H9 (cell line): ENCODE data around the gene MAD1L1. TPM values are rescaled to one million over a fixed set of nuclear protein-coding genes. Genes with fewer than 3 reads are reported as not detected.

Source experiments
- DNase-seq: peaks from one replicate; pipeline ENCODE4 v3.0.0-alpha.2; 2017
- H2AFZ ChIP-seq: one replicate; pipeline ENCODE4 v1.6.1; 2013; ENCODE audit warnings: mild to moderate bottlenecking, low read length, control low read depth, moderate library complexity
- H2AK5ac ChIP-seq: 2 replicates; pipeline ENCODE4 v1.6.1; 2013; ENCODE audit warnings: low read length, control low read depth, mixed read lengths; ENCODE audit not compliant: insufficient read length
- H2BK120ac ChIP-seq: one replicate; pipeline ENCODE4 v1.6.1; 2013; ENCODE audit warnings: low read depth, mild to moderate bottlenecking, low read length, control low read depth, inconsistent platforms; ENCODE audit not compliant: poor library complexity, severe bottlenecking
- H2BK12ac ChIP-seq: 2 replicates; pipeline ENCODE4 v1.6.1; 2013; ENCODE audit warnings: low read length, control low read depth, mixed read lengths, low read depth; ENCODE audit not compliant: insufficient read length
- H2BK15ac ChIP-seq: 2 replicates; pipeline ENCODE4 v1.6.1; 2013; ENCODE audit warnings: low read depth, low read length, control low read depth
- H2BK20ac ChIP-seq: one replicate; pipeline ENCODE4 v1.6.1; 2013; ENCODE audit warnings: low read depth, mild to moderate bottlenecking, low read length, control low read depth, inconsistent platforms; ENCODE audit not compliant: poor library complexity, severe bottlenecking
- H2BK5ac ChIP-seq: 2 replicates; pipeline ENCODE4 v1.6.1; 2013; ENCODE audit warnings: low read length, control low read depth, mixed read lengths; ENCODE audit not compliant: insufficient read length
- H3K14ac ChIP-seq: 2 replicates; pipeline ENCODE4 v1.6.1; 2013; ENCODE audit warnings: low read length, control low read depth; ENCODE audit not compliant: insufficient read depth
- H3K18ac ChIP-seq: 2 replicates; pipeline ENCODE4 v1.6.1; 2013; ENCODE audit warnings: low read depth, mild to moderate bottlenecking, mixed read lengths, low read length, control low read depth; ENCODE audit not compliant: insufficient read length
- H3K23ac ChIP-seq: 2 replicates; pipeline ENCODE4 v1.6.1; 2013; ENCODE audit warnings: low read length, control low read depth, mixed read lengths, low read depth; ENCODE audit not compliant: insufficient read length
- H3K23me2 ChIP-seq: 2 replicates; pipeline ENCODE4 v1.6.1; 2013; ENCODE audit warnings: low read depth, mild to moderate bottlenecking, mixed read lengths, low read length, control low read depth; ENCODE audit not compliant: insufficient read length, poor library complexity, severe bottlenecking
- H3K27ac ChIP-seq: 2 replicates; pipeline ENCODE4 v1.5.1; 2013; ENCODE audit warnings: low read length, control low read depth, mixed read lengths, low read depth; ENCODE audit not compliant: insufficient read length
- H3K27me3 ChIP-seq: 2 replicates; pipeline ENCODE4 v1.6.1; 2013; ENCODE audit warnings: low read length, control low read depth, inconsistent platforms; ENCODE audit not compliant: insufficient read depth
- H3K4ac ChIP-seq: 2 replicates; pipeline ENCODE4 v1.6.1; 2013; ENCODE audit warnings: low read depth, mild to moderate bottlenecking, control low read depth, inconsistent platforms, low read length, moderate library complexity
- H3K4me1 ChIP-seq: 2 replicates; pipeline ENCODE4 v1.6.1; 2013; ENCODE audit warnings: low read length, control low read depth, inconsistent platforms; ENCODE audit not compliant: insufficient read depth
- H3K4me2 ChIP-seq: 2 replicates; pipeline ENCODE4 v1.6.1; 2013; ENCODE audit warnings: low read length, control low read depth, mixed read lengths; ENCODE audit not compliant: insufficient read length, insufficient read depth
- H3K56ac ChIP-seq: 2 replicates; pipeline ENCODE4 v1.6.1; 2013; ENCODE audit warnings: low read depth, mild to moderate bottlenecking, mixed read lengths, low read length, control low read depth; ENCODE audit not compliant: insufficient read length
- H3K79me1 ChIP-seq: 2 replicates; pipeline ENCODE4 v1.6.1; 2013; ENCODE audit warnings: low read depth, mild to moderate bottlenecking, moderate library complexity, low read length, control low read depth, inconsistent platforms; ENCODE audit not compliant: insufficient read depth, poor library complexity, severe bottlenecking
- H3K79me2 ChIP-seq: 2 replicates; pipeline ENCODE4 v1.6.1; 2013; ENCODE audit warnings: low read length, control low read depth, inconsistent platforms; ENCODE audit not compliant: insufficient read depth
- H3K9ac ChIP-seq: 2 replicates; pipeline ENCODE4 v1.6.1; 2013; ENCODE audit warnings: low read length, control low read depth, mixed read lengths; ENCODE audit not compliant: insufficient read length; ENCODE audit errors: extremely low read depth
- H3K9me3 ChIP-seq: one replicate; pipeline ENCODE4 v1.6.1; 2013; ENCODE audit warnings: low read depth, low read length, inconsistent platforms; ENCODE audit not compliant: control insufficient read depth
- H3T11ph ChIP-seq: one replicate; pipeline ENCODE4 v1.6.1; 2013; ENCODE audit warnings: mild to moderate bottlenecking, low read length, control low read depth, inconsistent platforms
- H4K20me1 ChIP-seq: one replicate; pipeline ENCODE4 v1.6.1; 2013; ENCODE audit not compliant: control insufficient read depth, insufficient read length, insufficient read depth
- H4K5ac ChIP-seq: 2 replicates; pipeline ENCODE4 v1.6.1; 2013; ENCODE audit warnings: low read depth, mild to moderate bottlenecking, mixed read lengths, low read length, control low read depth; ENCODE audit not compliant: insufficient read length
- H4K8ac ChIP-seq: replicated peaks from 2 replicates; pipeline ENCODE4 v1.6.1; 2013; ENCODE audit warnings: low read length, control low read depth, mixed read lengths, low read depth; ENCODE audit not compliant: insufficient read length
- H4K91ac ChIP-seq: 2 replicates; pipeline ENCODE4 v1.6.1; 2013; ENCODE audit warnings: low read depth, mild to moderate bottlenecking, moderate library complexity, mixed read lengths, low read length, control low read depth; ENCODE audit not compliant: insufficient read length
- H3K27ac Mint-ChIP-seq, 3 experiments: 2 replicates in 2 of 3; 3 replicates in 1 of 3; pipeline ENCODE4 v1.8.0; 2020 to 2021; ENCODE audit warnings: mixed read lengths in 3 of 3, mild to moderate bottlenecking in 1 of 3, moderate library complexity in 1 of 3
- H3K27me3 Mint-ChIP-seq: 2 replicates; pipeline ENCODE4 v1.8.0; 2021; ENCODE audit warnings: low read depth, mild to moderate bottlenecking, moderate library complexity, mixed read lengths
- H3K36me3 Mint-ChIP-seq, 3 experiments: 2 replicates in 2 of 3; 3 replicates in 1 of 3; pipeline ENCODE4 v1.8.0; 2020 to 2021; ENCODE audit warnings: low read depth in 3 of 3, mixed read lengths in 3 of 3; ENCODE audit not compliant: insufficient read depth in 1 of 3
- H3K4me1 Mint-ChIP-seq, 2 experiments: 2 replicates each; pipeline ENCODE4 v1.8.0; 2020; ENCODE audit warnings: mixed read lengths in 2 of 2
- H3K4me3 Mint-ChIP-seq, 2 experiments: 2 replicates in 1 of 2; 3 replicates in 1 of 2; pipeline ENCODE4 v1.8.0; 2020 to 2021; ENCODE audit warnings: mild to moderate bottlenecking in 2 of 2, mixed read lengths in 2 of 2, moderate library complexity in 1 of 2
- H3K9me3 Mint-ChIP-seq, 2 experiments: 2 replicates in 1 of 2; 3 replicates in 1 of 2; pipeline ENCODE4 v1.8.0; 2020; ENCODE audit warnings: mild to moderate bottlenecking in 2 of 2, mixed read lengths in 2 of 2, moderate library complexity in 1 of 2
- CTCF ChIP-seq: fragments of 200-600 bp; sonication (generic); conservative IDR thresholded peaks from 3 replicates; pipeline ENCODE4 v1.8.0; 2021; ENCODE audit warnings: antibody characterized with exemption, mild to moderate bottlenecking
- WGBS: extraction: QIAGEN DNeasy Blood & Tissue Kit; methylation state at CpG from one replicate; pipeline ENCODE4 v1.1.7; 2013; ENCODE audit warnings: missing lambda C conversion rate, low lambda C conversion rate, mixed read lengths; ENCODE audit not compliant: insufficient read length; ENCODE audit errors: extremely low coverage; 5-methylcytosine and 5-hydroxymethylcytosine counted together
- total RNA-seq: library from RNA; stranded (reverse); gene quantifications from 2 replicates; pipeline ENCODE4 v1.2.1, GENCODE V29; 2021

Gene MAD1L1
- total RNA-seq, 1 experiment from 2014 or later = 39.0 TPM

- H2BK20ac ChIP-seq = no peak overlapping the region
- no peak overlapping the region for H4K8ac ChIP-seq
- no peak overlapping the region for H3K18ac ChIP-seq
- H4K91ac ChIP-seq = no peak overlapping the region
- H3K56ac ChIP-seq = no peak overlapping the region
- H3K27ac Mint-ChIP-seq = peak overlapping the region; percentile 49 to 88 (median 60); a peak in 4 of 7 replicates
- peaks cover 14 to 29% (median 25%) of the 10 kb centered on the region in 3 experiments for H3K36me3 Mint-ChIP-seq
- no peaks in the 10 kb centered on the region for H3K27me3 Mint-ChIP-seq
- H3K4me3 Mint-ChIP-seq = no peak overlapping the region
- no peak overlapping the region for H3K9ac ChIP-seq
- H3K9me3 ChIP-seq = no peaks in the 10 kb centered on the region
- no peak overlapping the region for H3K4ac ChIP-seq
- H2BK15ac ChIP-seq = no peak overlapping the region
- no peak overlapping the region for H3K23ac ChIP-seq
- H4K20me1 ChIP-seq = no peaks in the 10 kb centered on the region
- no peak overlapping the region for H3T11ph ChIP-seq
- no peak overlapping the region for H2BK12ac ChIP-seq
- DNase-seq = no peak
- H4K5ac ChIP-seq = no peak overlapping the region
- H3K27me3 ChIP-seq = no peaks in the 10 kb centered on the region
- H3K4me1 ChIP-seq = no peaks in the 10 kb centered on the region
- no peak overlapping the region for H2BK5ac ChIP-seq
- no peak for TF ChIP-seq CTCF
- no peaks in the 10 kb centered on the region for H3K79me1 ChIP-seq
- no peaks in the 10 kb centered on the region for H3K79me2 ChIP-seq
- no peak overlapping the region for H2AFZ ChIP-seq
- no peak overlapping the region for H2BK120ac ChIP-seq
- no peak overlapping the region for H3K14ac ChIP-seq
- H3K27ac ChIP-seq = no peak overlapping the region
- WGBS = no CpG with 5 or more reads among the region's 25 CpGs
- H3K4me2 ChIP-seq = no peak overlapping the region
- no peak overlapping the region for H2AK5ac ChIP-seq
- H3K23me2 ChIP-seq = no peaks in the 10 kb centered on the region
- peaks cover 0 to 4% of the 10 kb centered on the region in 2 experiments; a peak in 1 of 4 replicates for H3K4me1 Mint-ChIP-seq
- H3K9me3 Mint-ChIP-seq = peaks cover 0 to 2% of the 10 kb centered on the region in 2 experiments; a peak in 1 of 5 replicates
These were observed 268.4 kb downstream of the MAD1L1 start for GRCh38 chr7:1964211-1964912.
